NB4 (cell line): Measurements from ENCODE around the gene HCK.

Source experiments
- DNase-seq: peaks from one replicate; pipeline ENCODE4 v3.0.0; 2010; ENCODE audit warnings: low read depth
- H3K4me3 ChIP-seq: one replicate; pipeline ENCODE4 v1.5.1; 2011; ENCODE audit warnings: mild to moderate bottlenecking, low read depth, low read length, moderate library complexity
- MYC ChIP-seq: IDR thresholded peaks from 2 replicates; pipeline ENCODE4 v1.6.1; 2011; ENCODE audit warnings: low read depth, low read length
- POLR2A ChIP-seq: IDR thresholded peaks from 2 replicates; pipeline ENCODE4 v1.6.1; 2011; ENCODE audit warnings: mild to moderate bottlenecking; ENCODE audit not compliant: insufficient read length; ENCODE audit errors: extremely low read depth
- TF ChIP-seq, protein P1 (sequence below): IDR thresholded peaks from 2 replicates; pipeline ENCODE4 v1.6.1; 2011; ENCODE audit warnings: low read depth, low read length
- TF ChIP-seq, protein P2 (sequence below): IDR thresholded peaks from one replicate; pipeline ENCODE4 v1.5.1; 2012; ENCODE audit warnings: low read depth, low read length

Gene HCK

DNA sequence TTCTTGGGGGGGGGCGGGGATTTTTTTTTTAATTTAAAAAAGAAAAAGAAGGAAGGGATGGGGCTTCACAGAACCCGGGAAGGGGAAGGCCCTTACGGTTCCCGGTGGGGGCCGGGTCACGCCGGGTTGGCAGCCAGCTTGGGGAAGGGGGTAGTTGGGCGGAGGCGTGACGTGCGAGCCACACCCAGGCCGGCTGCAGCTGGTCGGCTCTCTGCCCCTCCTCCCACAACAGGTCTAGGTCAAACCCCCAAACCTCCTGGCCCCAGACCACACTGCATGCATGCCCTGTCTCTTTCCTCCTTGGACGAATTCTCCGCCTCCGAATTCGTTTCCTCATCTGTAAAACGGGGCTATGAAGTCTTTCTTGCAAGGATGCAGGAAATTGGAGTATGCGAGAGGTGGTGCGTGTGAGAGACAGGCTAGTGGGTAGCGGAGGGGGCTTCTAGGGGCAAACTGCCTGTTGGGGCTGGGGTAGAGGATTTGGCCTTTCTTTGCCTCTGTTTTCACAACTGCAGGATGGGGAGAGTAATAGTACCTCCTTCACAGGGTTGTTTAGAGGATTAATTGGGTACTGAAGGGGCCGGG, 828 bp downstream of the HCK start:
- DNase-seq: peak; percentile 65
- TF ChIP-seq, protein P1, sequence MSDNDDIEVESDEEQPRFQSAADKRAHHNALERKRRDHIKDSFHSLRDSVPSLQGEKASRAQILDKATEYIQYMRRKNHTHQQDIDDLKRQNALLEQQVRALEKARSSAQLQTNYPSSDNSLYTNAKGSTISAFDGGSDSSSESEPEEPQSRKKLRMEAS: no peak
- no peak for TF ChIP-seq MYC
- no peak for TF ChIP-seq POLR2A
- TF ChIP-seq, protein P2, sequence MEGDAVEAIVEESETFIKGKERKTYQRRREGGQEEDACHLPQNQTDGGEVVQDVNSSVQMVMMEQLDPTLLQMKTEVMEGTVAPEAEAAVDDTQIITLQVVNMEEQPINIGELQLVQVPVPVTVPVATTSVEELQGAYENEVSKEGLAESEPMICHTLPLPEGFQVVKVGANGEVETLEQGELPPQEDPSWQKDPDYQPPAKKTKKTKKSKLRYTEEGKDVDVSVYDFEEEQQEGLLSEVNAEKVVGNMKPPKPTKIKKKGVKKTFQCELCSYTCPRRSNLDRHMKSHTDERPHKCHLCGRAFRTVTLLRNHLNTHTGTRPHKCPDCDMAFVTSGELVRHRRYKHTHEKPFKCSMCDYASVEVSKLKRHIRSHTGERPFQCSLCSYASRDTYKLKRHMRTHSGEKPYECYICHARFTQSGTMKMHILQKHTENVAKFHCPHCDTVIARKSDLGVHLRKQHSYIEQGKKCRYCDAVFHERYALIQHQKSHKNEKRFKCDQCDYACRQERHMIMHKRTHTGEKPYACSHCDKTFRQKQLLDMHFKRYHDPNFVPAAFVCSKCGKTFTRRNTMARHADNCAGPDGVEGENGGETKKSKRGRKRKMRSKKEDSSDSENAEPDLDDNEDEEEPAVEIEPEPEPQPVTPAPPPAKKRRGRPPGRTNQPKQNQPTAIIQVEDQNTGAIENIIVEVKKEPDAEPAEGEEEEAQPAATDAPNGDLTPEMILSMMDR: no peak
- peak overlapping the region; percentile 13 for H3K4me3 ChIP-seq

DNA sequence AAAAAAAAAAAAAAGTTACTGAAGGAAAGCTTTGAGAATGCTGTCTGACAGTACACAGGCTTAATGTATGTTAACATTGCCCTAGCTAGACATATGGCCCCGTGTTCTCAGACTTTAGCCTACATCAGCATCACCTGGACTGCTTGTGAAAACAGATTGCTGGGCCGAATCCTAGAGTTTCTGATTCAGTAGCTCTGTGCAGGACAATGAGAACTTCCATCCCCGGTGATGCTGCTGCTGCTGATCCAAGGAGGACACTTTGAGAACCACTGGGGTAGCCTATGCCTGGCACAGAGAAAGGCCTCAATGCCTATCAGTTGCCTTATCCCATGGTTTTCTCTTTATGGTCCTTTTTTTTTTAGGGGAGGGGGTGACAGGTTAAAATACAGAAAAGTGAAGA, 1.6 kb downstream of the HCK start:
- DNase-seq: no peak
- TF ChIP-seq, protein P2: no peak
- TF ChIP-seq MYC (no peak), POLR2A (no peak)
- TF ChIP-seq, protein P1: no peak
- no peak overlapping the region for H3K4me3 ChIP-seq

DNA sequence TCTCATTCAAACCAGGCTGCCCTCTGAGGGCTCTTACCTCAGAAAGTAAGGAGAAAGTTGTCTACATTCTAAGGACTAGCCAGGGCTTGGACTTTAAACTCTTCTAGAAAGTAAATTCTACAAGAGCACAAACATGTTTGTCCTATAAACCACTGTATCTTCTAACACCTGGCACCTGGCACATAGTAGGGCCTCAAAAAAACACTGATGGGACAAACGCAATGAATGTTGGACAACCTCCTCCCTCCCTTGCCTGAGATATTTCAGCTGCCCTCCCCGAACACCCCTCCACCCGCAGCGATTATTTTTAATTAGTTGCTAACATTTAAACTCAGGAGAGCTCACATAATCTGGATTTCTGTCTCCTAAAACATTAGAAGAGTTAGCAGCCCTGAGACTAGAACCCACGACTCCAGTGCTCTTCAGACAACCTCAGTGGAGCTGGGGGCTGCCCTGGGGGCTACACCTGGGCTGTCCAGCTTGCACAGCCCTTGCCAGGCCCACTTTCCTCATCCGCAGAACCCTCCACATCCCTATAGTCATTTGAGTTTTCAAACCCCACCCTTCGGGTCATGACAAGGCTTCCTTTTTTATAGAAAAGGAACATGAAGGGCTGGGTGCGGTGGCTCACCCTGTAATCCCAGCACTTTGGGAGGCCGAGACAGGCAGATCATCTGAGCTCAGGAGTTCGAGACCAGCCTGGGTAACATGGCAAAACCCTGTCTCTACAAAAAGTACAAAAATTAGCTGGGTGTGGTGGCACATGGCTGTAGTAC, 4.9 kb downstream of the HCK start:
- no peak overlapping the region for H3K4me3 ChIP-seq
- TF ChIP-seq, protein P2: no peak
- TF ChIP-seq POLR2A: no peak
- TF ChIP-seq, protein P1: no peak
- TF ChIP-seq MYC: no peak
- no peak for DNase-seq

GRCh38 chr20:32057656-32058184, 5.7 kb downstream of the HCK start:
- TF ChIP-seq, protein P2: no peak
- TF ChIP-seq MYC (no peak), POLR2A (no peak)
- TF ChIP-seq, protein P1: no peak
- H3K4me3 ChIP-seq: no peak overlapping the region
- DNase-seq: no peak

DNA sequence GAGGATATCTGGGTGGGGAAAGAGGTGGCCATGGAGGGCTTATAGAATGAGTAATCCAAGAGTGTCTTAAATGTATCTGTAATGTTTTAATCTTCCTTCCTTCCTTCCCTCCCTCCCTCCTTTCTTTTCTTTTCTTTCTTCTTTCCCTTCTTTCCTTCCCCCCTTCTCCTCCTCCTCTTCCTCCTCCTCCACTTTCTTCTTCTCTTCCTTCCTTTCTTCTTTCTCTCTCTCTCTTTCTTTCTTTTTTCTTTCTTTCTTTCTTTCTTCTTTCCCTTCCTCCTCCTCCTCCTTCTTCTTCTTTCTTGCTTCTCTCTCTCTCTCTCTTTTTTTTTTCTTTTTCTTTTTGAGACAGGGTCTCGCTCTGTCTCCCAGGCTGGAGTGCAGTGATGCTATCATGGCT, 7.1 kb downstream of the HCK start:
- TF ChIP-seq, protein P1: no peak
- no peak for DNase-seq
- H3K4me3 ChIP-seq: no peak overlapping the region

DNA sequence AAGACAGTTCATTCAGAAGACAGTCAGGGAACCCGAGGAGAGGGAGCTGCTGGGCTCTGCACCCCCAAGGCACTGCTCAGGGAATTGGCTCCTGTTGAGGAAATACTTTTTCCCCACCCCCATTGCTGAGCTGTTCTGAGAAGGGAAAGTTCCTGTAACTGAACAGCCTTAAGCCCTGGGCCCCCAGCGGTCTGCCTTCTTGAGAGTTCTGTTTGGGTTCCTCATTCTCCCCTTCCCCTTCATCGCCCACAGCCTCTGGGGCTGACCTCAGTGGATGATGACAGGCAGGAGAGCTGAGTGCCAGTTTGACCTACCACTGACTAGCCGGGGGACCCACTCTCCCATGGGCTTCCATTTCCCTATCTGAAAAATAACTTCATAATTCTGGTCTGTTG, 10.7 kb downstream of the HCK start:
- DNase-seq: peak; percentile 92
- no peak overlapping the region for H3K4me3 ChIP-seq
- TF ChIP-seq POLR2A: no peak
